Measurements from ENCODE around the gene ADO. TPM values are rescaled to one million over a fixed set of nuclear protein-coding genes. Genes with fewer than 3 reads are reported as not detected.

ADO gene
- total RNA-seq (18.5 TPM), polyA plus RNA-seq (ENCODE audit: insufficient read depth, low read depth, low replicate concordance) (13.0 TPM)
- long read RNA-seq, donor 1, transcript ADO-201 (1 exons, 3,627 nt): major isoform, 19 of 19 reads
- long read RNA-seq, donor 1, partial matches to known transcripts: 0 of 19 reads
- long read RNA-seq, donor 1, other reads (novel, unspliced or antisense): 0 of 19 reads
- long read RNA-seq, donor 2, transcript ADO-201 (1 exons, 3,627 nt): major isoform, 26 of 26 reads
- long read RNA-seq, donor 2, partial matches to known transcripts: 0 of 26 reads
- long read RNA-seq, donor 2, other reads (novel, unspliced or antisense): 0 of 26 reads
- long read RNA-seq, donor 3, transcript ADO-201 (1 exons, 3,627 nt): major isoform, 34 of 34 reads
- long read RNA-seq, donor 3, partial matches to known transcripts: 0 of 34 reads
- long read RNA-seq, donor 3, other reads (novel, unspliced or antisense): 0 of 34 reads
- long read RNA-seq, donor 4, transcript ADO-201 (1 exons, 3,627 nt): major isoform, 22 of 22 reads
- long read RNA-seq, donor 4, partial matches to known transcripts: 0 of 22 reads
- long read RNA-seq, donor 4, other reads (novel, unspliced or antisense): 0 of 22 reads
- long read RNA-seq, donor 5, partial matches to known transcripts: 0 of 2 reads
- long read RNA-seq, donor 5, other reads (novel, unspliced or antisense): 0 of 2 reads
- long read RNA-seq, donor 6, transcript ADO-201 (1 exons, 3,627 nt): major isoform, 7 of 7 reads
- long read RNA-seq, donor 6, partial matches to known transcripts: 0 of 7 reads
- long read RNA-seq, donor 6, other reads (novel, unspliced or antisense): 0 of 7 reads
- long read RNA-seq, donor 7, transcript ADO-201 (1 exons, 3,627 nt): major isoform, 17 of 17 reads
- long read RNA-seq, donor 7, partial matches to known transcripts: 0 of 17 reads
- long read RNA-seq, donor 7, other reads (novel, unspliced or antisense): 0 of 17 reads
- long read RNA-seq, donor 8, transcript ADO-201 (1 exons, 3,627 nt): major isoform, 30 of 30 reads
- long read RNA-seq, donor 8, partial matches to known transcripts: 0 of 30 reads
- long read RNA-seq, donor 8, other reads (novel, unspliced or antisense): 0 of 30 reads
- long read RNA-seq, donor 9, transcript ADO-201 (1 exons, 3,627 nt): major isoform, 20 of 20 reads
- long read RNA-seq, donor 9, partial matches to known transcripts: 0 of 20 reads
- long read RNA-seq, donor 9, other reads (novel, unspliced or antisense): 0 of 20 reads
- long read RNA-seq, donor 10, transcript ADO-201 (1 exons, 3,627 nt): major isoform, 30 of 30 reads
- long read RNA-seq, donor 10, partial matches to known transcripts: 0 of 30 reads
- long read RNA-seq, donor 10, other reads (novel, unspliced or antisense): 0 of 30 reads

DNA sequence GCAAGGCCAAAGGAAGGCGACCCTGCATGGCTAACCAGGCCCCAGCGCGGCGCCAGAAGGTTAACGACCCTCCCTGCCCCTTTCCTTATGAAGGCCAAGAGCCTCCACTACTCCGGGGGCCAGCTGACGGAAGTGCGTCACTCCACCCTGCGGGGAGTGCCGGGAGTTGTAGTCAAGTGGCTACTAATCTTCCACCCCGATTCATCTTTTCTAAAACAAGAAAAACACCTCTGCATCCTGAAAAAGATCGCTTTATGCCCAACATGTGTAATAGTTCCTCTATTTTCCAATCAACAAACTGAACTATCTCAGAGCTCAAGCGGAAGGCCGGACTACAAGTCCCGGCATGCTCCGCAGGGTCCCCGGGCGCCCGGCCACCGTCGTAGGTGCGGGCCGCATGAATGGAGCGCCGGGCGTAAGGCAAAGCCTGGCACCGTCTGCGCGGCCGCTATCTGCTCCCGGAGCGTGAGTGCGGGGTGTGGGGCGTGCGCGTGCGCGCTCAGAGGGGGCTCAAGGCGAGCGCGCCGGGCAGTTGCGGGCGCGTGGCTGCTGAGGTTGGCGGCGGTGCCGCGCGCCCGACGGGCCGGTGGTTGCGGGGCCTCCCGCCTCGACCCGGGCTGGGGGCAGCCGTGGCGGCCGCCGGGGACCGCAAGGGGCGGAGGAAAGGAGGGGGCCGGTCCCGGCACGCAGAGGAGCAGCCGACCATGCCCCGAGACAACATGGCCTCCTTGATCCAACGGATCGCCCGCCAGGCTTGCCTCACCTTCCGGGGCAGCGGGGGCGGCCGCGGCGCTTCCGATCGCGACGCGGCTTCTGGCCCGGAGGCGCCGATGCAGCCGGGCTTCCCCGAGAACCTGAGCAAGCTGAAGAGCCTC, at the start of gene ADO:
Gene ADO, plus strand, starts transcription at position 365 of the 875 bp plus-strand sequence. Its CDS starts 340 bp downstream, at position 705.
- H3K4me1 ChIP-seq (ENCODE audit: control insufficient read depth in 2 of 3, insufficient read depth in 2 of 3, low read depth in 1 of 3, low read length in 3 of 3): peaks cover 2 to 18% (median 10%) of the 10 kb centered on the region in 3 donors
- H3K4me3 ChIP-seq (ENCODE audit: low read length in 3 of 3): peak within 1 kb of the TSS; percentile 65 to 90 (median 86)
- H3K9me3 ChIP-seq (ENCODE audit: control insufficient read depth in 2 of 3, insufficient read depth in 1 of 3, low read length in 3 of 3): no peaks in the 10 kb centered on the region
- no peak for FAIRE-seq
- no peaks in the 10 kb centered on the region for H3K36me3 ChIP-seq (ENCODE audit: control insufficient read depth in 2 of 3, insufficient read depth in 3 of 3, low read length in 3 of 3)
- H3K27me3 ChIP-seq (ENCODE audit: control insufficient read depth, insufficient read depth, low read length): no peaks in the 10 kb centered on the region
- H3K9ac ChIP-seq (ENCODE audit: low read length in 3 of 3): peak within 1 kb of the TSS; percentile 57 to 78 (median 71)
- intact Hi-C loops (cut with DNase I): no loop called here
- DNase-seq: peak; percentile 91 to 96 (median 94)
- TF ChIP-seq, protein P1, sequence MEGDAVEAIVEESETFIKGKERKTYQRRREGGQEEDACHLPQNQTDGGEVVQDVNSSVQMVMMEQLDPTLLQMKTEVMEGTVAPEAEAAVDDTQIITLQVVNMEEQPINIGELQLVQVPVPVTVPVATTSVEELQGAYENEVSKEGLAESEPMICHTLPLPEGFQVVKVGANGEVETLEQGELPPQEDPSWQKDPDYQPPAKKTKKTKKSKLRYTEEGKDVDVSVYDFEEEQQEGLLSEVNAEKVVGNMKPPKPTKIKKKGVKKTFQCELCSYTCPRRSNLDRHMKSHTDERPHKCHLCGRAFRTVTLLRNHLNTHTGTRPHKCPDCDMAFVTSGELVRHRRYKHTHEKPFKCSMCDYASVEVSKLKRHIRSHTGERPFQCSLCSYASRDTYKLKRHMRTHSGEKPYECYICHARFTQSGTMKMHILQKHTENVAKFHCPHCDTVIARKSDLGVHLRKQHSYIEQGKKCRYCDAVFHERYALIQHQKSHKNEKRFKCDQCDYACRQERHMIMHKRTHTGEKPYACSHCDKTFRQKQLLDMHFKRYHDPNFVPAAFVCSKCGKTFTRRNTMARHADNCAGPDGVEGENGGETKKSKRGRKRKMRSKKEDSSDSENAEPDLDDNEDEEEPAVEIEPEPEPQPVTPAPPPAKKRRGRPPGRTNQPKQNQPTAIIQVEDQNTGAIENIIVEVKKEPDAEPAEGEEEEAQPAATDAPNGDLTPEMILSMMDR (IDR thresholded peaks at IDR 0.05; ENCODE audit: borderline replicate concordance, extremely low read depth, insufficient read depth): no peak
- H3K27ac ChIP-seq (ENCODE audit: low read depth in 2 of 2, low read length in 2 of 2): peak within 1 kb of the TSS; percentile 80 to 99

DNA sequence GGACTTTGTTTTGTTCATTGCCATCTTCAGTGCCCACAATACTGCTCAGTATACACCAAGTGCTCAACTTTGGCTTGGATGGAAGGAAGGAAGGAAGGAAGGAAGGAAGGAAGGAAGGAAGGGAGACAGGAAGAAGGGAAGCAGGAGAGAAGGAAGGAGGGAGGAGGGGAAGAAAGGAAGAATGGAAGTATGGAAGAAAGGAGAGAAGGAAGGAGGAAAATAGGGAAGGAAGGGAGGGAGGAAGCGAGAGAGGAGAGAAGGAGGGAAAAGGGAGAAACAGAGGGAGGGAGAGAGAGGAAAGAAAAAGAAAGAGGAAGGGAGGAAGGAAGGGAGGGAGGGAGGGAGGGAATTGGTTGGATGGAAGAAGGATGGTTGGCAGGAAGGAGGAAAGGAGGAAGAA, 49.6 kb upstream of the ADO start:
- Histone ChIP-seq H3K36me3 (ENCODE audit: control insufficient read depth in 2 of 3, insufficient read depth in 3 of 3, low read length in 3 of 3) (no peaks in the 10 kb centered on the region), H3K9me3 (ENCODE audit: control insufficient read depth in 2 of 3, insufficient read depth in 1 of 3, low read length in 3 of 3) (no peaks in the 10 kb centered on the region), H3K27ac (ENCODE audit: low read depth in 2 of 2, low read length in 2 of 2) (no peak overlapping the region), H3K4me1 (ENCODE audit: control insufficient read depth in 2 of 3, insufficient read depth in 2 of 3, low read depth in 1 of 3, low read length in 3 of 3) (no peaks in the 10 kb centered on the region), H3K9ac (ENCODE audit: low read length in 3 of 3) (no peak overlapping the region), H3K4me3 (ENCODE audit: low read length in 3 of 3) (no peak overlapping the region), H3K27me3 (ENCODE audit: control insufficient read depth, insufficient read depth, low read length) (no peaks in the 10 kb centered on the region)
- TF ChIP-seq, protein P1 (IDR thresholded peaks at IDR 0.05; ENCODE audit: borderline replicate concordance, extremely low read depth, insufficient read depth): no peak
- intact Hi-C loops (cut with DNase I): no loop called here
- FAIRE-seq: no peak
- DNase-seq: no peak

All from kidney (tissue), 22 donors.